Adrenal gland (tissue), 12 donors: ENCODE results near the gene EFEMP2. TPM values are rescaled to one million over a fixed set of nuclear protein-coding genes. Genes with fewer than 3 reads are reported as not detected.

Source experiments
- DNase-seq, 7 donors: peaks; one replicate each; pipeline ENCODE4 v3.0.0-alpha.2; 2019 to 2020
- H3K27ac ChIP-seq, 5 donors: fragments of 200-600 bp; sonication (generic) in 4 of 5; 1 replicate in 3 of 5; 2 replicates in 2 of 5; pipeline versions ENCODE4 v1.5.1 to v1.8.0; 2016 to 2020; ENCODE audit warnings: mild to moderate bottlenecking in 1 of 5
- H3K27me3 ChIP-seq: fragments of 200-600 bp; 2 replicates; pipeline ENCODE4 v1.8.0; 2021
- H3K36me3 ChIP-seq, 2 donors: fragments of 200-600 bp; replicated peaks in 1 of 2; 1 replicate in 1 of 2; 2 replicates in 1 of 2; pipeline versions ENCODE4 v1.5.1 to v1.8.0; 2018 to 2022
- H3K4me1 ChIP-seq, 2 donors: fragments of 200-600 bp; replicated peaks in 1 of 2; 1 replicate in 1 of 2; 2 replicates in 1 of 2; pipeline versions ENCODE4 v1.5.1 to v1.8.0; 2018 to 2021
- H3K4me3 ChIP-seq, 4 donors: fragments of 200-600 bp; sonication (generic) in 3 of 4; one replicate each; pipeline ENCODE4 v1.5.1; 2016 to 2018
- H3K9me3 ChIP-seq, 3 donors: fragments of 200-600 bp; sonication (generic) in 1 of 3; replicated peaks in 1 of 3; 1 replicate in 2 of 3; 2 replicates in 1 of 3; pipeline versions ENCODE4 v1.5.1 to v1.8.0; 2016 to 2021
- CTCF ChIP-seq, 6 experiments: fragments of 450-650 bp in 4 of 6; fragments of 200-600 bp in 2 of 6; sonication (generic) in 1 of 6; IDR thresholded peaks; 1 replicate in 5 of 6; 2 replicates in 1 of 6; pipeline versions ENCODE4 v1.5.1 to v1.8.0; 2016 to 2021; ENCODE audit warnings: antibody characterized with exemption in 6 of 6, mild to moderate bottlenecking in 2 of 6, moderate library complexity in 1 of 6
- POLR2A ChIP-seq, 2 donors: fragments of 450-650 bp; IDR thresholded peaks; one replicate each; pipeline ENCODE4 v1.6.1; 2017; ENCODE audit warnings: antibody characterized with exemption in 2 of 2, mild to moderate bottlenecking in 2 of 2, moderate library complexity in 1 of 2
- WGBS, 4 donors: extraction: QIAGEN DNeasy Blood & Tissue Kit in 2 of 4; methylation state at CpG; one replicate each; pipeline versions ENCODE4 v1.1.5 to v1.1.7; 2013 to 2017; 5-methylcytosine and 5-hydroxymethylcytosine counted together
- intact Hi-C, 2 donors: fragments of 100-400 bp; cut with DNase I; formaldehyde crosslinking; loops; one replicate each; pipeline versions ENCODE4 v1.14.1 to v1.15.0; 2022 to 2023
- polyA plus RNA-seq, 3 donors: library from polyadenylated mRNA; stranded (reverse); fragments of 200-250 nt in 2 of 3; fragments of 350-450 nt in 1 of 3; fragmentation: Illumina TruSeq in 1 of 3; extraction: RNeasy Lipid Tissue Mini Kit (QIAGEN cat#74804) in 1 of 3; gene quantifications; one replicate each; pipeline ENCODE4 v1.2.3, GENCODE V29; 2013 to 2014
- total RNA-seq, 9 donors: library from RNA; depleted of rRNA in 4 of 9; stranded (reverse); fragments of >200 nt in 4 of 9; fragments of 120-200 nt in 1 of 9; fragmentation: NEBNext Ultra II Directional in 1 of 9; extraction: Animal tissue kit (Norgen Biotek cat#: 25700) in 1 of 9; gene quantifications; one replicate each; pipeline versions ENCODE4 v1.1.0 to v1.2.4, GENCODE V29; 2013 to 2023
- donor health status: healthy with polysubstance abuse.
- donor health status: Bipolar disorder and iron deficiency.
- donor health status: DM: yes; HTN: yes; CAD: no.
- donor health status: DM: no; HTN: no; CAD: no.
- donor health status: DM: no; HTN: no; CAD: no.
- donor health status: DM: yes; HTN: yes; CAD: no.

EFEMP2 gene
- total and polyA plus RNA-seq, 12 donors, result 20.3 to 156 (median 63.6) TPM

- TF ChIP-seq POLR2A (IDR thresholded peaks at IDR 0.05), result no peak
- no peak for TF ChIP-seq CTCF (IDR thresholded peaks at IDR 0.05)
- peak overlapping the region; percentile 3 to 85 (median 70) for H3K27ac ChIP-seq
- no peak for DNase-seq
- H3K9me3 ChIP-seq, result no peaks in the 10 kb centered on the region
- WGBS, 4 donors, result 76 to 81% (median 77%) methylated on average over 11 of the region's 11 CpGs
- peaks cover 12 to 16% of the 10 kb centered on the region in 2 donors for H3K4me1 ChIP-seq
- intact Hi-C loops, result no loop called here
- no peaks in the 10 kb centered on the region for H3K36me3 ChIP-seq
- H3K27me3 ChIP-seq, result no peaks in the 10 kb centered on the region
- peak overlapping the region in 1 of 4 donors; percentile 63 for H3K4me3 ChIP-seq
Observed at GRCh38 chr11:65900899-65901180, 28.2 kb upstream of the EFEMP2 start.

- Histone ChIP-seq H3K36me3 (no peaks in the 10 kb centered on the region), H3K27me3 (no peaks in the 10 kb centered on the region), H3K4me1 (peaks cover 12 to 16% of the 10 kb centered on the region in 2 donors), H3K27ac (peak within 1 kb of the TSS; percentile 3 to 85 (median 70)), H3K9me3 (no peaks in the 10 kb centered on the region), H3K4me3 (peak within 1 kb of the TSS in 3 of 4 donors; percentile 6 to 63 (median 39))
- WGBS, 4 donors, result 2 to 17% (median 3%) methylated on average over 6 to 80 of the region's 80 CpGs
- intact Hi-C loops, result no loop called here
- TF ChIP-seq CTCF (IDR thresholded peaks at IDR 0.05) (no peak), POLR2A (IDR thresholded peaks at IDR 0.05) (peak; percentile 90 to 97)
- DNase-seq, result peak; percentile 85 to 95 (median 93)
Observed at GRCh38 chr11:65900125-65900898, 27.7 kb upstream of the EFEMP2 start, which contains the start of gene FOSL1. Gene FOSL1, minus strand, starts transcription at chr11:65900388. Its CDS starts 49 bp downstream, at chr11:65900339.

GRCh38 chr11:65899356-65900124 is 26.9 kb upstream of the EFEMP2 start:
- TF ChIP-seq CTCF (IDR thresholded peaks at IDR 0.05), result no peak
- no peak for TF ChIP-seq POLR2A (IDR thresholded peaks at IDR 0.05)
- no peaks in the 10 kb centered on the region for H3K9me3 ChIP-seq
- intact Hi-C loops, result no loop called here
- 0 to 5% (median 2%) methylated on average over 27 to 78 of the region's 78 CpGs for WGBS, 4 donors
- H3K4me3 ChIP-seq, result peak overlapping the region in 3 of 4 donors; percentile 6 to 63 (median 39)
- H3K36me3 ChIP-seq, result no peaks in the 10 kb centered on the region
- H3K4me1 ChIP-seq, result peaks cover 12 to 16% of the 10 kb centered on the region in 2 donors
- H3K27me3 ChIP-seq, result no peaks in the 10 kb centered on the region
- DNase-seq, result peak; percentile 64 to 82 (median 74)
- peak overlapping the region in 4 of 5 donors; percentile 63 to 85 (median 76) for H3K27ac ChIP-seq

- 29 to 72% (median 33%) methylated on average over 9 to 28 of the region's 28 CpGs for WGBS, 4 donors
- no peak for DNase-seq
- Histone ChIP-seq H3K36me3 (no peaks in the 10 kb centered on the region), H3K9me3 (no peaks in the 10 kb centered on the region), H3K27me3 (no peaks in the 10 kb centered on the region), H3K27ac (peak overlapping the region in 2 of 5 donors; percentile 83 to 85), H3K4me1 (peaks cover 12 to 16% of the 10 kb centered on the region in 2 donors), H3K4me3 (peak overlapping the region in 2 of 4 donors; percentile 39 to 63)
- intact Hi-C loops, result no loop called here
- TF ChIP-seq CTCF (IDR thresholded peaks at IDR 0.05), result no peak
- no peak for TF ChIP-seq POLR2A (IDR thresholded peaks at IDR 0.05)
Observed at GRCh38 chr11:65898656-65899355, 26.2 kb upstream of the EFEMP2 start.
